Measurements from ENCODE around the gene KIF26A. TPM values are rescaled to one million over a fixed set of nuclear protein-coding genes. Genes with fewer than 3 reads are reported as not detected.

Gene KIF26A
- total RNA-seq, 2 donors from 2014 or later, result 5.7 to 5.8 TPM

DNA sequence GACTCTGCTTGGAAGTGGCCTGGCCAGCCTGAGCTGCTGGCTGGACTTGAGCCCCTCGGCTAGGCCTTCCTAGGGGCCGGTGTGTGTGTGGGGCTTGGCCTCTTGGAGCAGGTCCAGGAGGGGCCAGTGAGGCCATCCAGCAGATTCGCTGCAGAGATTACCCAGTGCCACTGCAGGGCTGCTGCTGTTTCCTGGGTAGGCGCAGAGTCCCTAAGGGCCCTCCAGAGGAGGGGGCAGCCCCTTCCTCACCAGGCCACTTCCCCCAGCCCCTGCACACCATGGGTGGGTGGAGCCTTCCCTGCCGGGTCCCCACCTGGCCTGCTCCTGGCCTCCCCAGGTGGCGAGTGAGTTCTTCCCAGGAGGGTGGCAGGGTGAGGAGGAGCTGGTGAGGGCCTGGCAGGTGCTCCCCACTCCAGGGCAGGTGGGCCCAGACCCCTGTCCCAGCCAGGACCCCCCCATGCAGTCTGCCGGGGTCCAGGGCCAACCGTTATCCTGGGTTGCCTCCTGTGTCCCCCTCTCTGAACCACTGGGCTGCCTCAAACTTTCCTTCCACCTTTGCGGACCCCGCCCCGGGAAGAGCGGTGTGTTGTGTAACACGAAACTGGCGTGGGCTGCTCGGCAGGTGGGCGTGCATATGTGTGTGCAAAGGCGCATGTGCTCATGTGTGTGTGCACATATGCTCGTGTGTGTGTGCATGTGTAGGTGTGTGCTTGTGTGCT, 27.7 kb upstream of the KIF26A start:
- ATAC-seq (no peak), DNase-seq (peak in 1 of 2 donors; percentile 24)
- intact Hi-C loops (cut with DNase I, micrococcal nuclease), result no loop called here

DNA sequence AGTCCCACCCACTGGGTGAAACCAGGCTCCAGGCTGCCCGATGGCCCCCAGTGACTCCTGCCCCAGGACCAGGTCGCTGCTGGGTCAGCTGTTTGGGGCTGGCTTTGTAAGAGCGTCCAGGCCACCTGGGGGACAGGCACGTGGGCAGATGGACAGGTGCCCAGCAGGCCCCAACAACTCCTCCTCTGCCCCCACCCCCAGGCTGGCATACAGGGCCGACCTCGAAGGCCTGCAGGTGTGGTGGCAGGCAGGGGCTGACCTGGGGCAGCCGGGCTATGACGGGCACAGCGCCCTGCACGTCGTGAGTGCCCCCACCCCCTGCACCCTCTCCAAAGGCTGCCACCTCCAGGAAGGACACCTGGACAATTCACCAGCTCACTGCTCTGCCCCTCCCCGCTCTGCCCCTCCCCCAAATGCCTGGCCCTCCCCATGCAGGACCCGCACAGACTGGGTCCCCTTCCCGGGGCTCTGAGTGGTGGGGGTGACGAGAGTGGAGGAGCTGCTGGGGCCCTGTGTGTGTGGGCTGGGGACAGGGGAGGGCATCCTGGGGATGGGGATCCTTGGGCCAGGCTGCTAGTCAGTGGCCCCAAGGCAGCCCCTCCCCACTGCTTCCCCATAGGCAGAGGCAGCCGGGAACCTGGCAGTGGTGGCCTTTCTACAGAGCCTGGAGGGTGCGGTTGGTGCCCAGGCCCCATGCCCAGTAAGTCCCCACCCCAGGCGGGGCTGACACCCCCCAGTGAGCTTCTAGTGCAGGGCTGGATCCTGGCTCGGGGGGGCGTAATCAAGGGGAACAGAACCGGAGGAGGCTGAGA, 26.9 kb upstream of the KIF26A start:
- ATAC-seq (peak; percentile 9), DNase-seq (peak; percentile 31 to 44)
- intact Hi-C loops (cut with DNase I, micrococcal nuclease), result no loop called here

DNA sequence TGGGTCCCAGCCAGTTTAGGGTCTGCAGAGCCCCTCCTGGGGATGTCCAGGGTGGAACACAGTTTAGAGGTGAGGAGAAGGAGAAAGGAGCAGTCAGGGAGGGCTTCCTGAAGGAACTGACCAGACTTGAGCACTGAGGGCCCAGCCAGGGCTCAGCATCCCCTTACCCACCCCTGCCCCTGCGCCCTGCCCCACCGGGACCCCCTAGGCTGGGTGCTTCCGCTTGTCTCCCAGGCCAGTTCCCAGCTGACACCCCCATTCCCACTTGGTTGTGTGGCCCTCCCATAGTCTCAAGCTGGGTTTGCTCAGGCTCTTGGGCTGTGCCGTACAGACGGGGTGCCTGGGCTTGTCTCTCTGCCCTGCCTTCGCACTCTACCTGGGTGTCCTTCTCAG, 26.3 kb upstream of the KIF26A start:
- DNase-seq (peak in 1 of 2 donors; percentile 21), ATAC-seq (no peak)
- intact Hi-C loops (cut with DNase I, micrococcal nuclease), result no loop called here

DNA sequence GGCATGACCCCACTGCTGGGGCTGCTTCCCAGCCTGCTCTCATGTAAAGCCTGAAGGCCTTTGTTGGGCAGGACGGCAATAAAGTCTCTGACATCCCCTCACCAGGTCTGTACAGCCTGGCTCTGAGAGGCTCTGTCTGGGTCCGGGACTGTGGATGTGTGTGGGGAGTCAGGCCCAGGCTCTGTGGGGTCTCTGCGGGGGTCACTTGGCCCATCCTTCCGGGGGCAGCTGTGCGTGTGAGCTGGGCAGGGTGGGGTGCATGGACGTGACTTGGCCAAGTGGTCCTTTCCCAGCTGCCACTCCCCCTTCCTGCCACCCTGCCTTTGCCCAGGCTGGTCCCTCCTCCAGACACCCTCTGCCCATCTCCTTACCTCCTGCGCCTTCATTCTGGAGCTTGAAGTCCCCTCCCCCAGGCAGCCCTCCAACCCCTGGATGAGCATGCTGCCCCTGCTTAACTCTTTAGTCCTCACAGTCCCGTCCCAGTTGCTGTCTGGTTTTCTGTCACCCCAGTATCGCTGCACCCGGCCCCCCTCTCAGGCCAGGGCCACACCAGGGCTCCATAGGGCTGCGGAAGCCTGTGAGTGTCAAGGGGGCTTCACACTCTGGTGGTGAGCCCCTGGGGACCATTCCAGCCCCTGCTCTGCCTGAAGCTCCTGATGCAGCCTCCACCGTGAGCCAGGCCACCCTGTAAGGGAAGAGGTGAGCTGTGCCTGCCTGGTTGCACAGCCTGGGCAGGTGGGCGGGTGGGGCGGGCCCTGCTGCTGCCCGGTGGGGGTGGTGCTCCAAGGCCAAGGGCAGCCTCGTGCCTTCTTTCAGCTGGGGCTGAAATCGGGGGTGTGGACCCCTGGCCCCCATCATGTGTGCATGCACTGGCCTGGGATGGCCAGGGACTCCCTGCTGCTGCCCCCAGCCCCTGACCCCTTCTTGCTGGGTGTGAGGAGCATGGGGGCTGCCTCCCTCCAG, 25.5 kb upstream of the KIF26A start:
- DNase-seq (peak; percentile 5 to 28), ATAC-seq (no peak)
- intact Hi-C loops (cut with DNase I, micrococcal nuclease), result no loop called here

DNA sequence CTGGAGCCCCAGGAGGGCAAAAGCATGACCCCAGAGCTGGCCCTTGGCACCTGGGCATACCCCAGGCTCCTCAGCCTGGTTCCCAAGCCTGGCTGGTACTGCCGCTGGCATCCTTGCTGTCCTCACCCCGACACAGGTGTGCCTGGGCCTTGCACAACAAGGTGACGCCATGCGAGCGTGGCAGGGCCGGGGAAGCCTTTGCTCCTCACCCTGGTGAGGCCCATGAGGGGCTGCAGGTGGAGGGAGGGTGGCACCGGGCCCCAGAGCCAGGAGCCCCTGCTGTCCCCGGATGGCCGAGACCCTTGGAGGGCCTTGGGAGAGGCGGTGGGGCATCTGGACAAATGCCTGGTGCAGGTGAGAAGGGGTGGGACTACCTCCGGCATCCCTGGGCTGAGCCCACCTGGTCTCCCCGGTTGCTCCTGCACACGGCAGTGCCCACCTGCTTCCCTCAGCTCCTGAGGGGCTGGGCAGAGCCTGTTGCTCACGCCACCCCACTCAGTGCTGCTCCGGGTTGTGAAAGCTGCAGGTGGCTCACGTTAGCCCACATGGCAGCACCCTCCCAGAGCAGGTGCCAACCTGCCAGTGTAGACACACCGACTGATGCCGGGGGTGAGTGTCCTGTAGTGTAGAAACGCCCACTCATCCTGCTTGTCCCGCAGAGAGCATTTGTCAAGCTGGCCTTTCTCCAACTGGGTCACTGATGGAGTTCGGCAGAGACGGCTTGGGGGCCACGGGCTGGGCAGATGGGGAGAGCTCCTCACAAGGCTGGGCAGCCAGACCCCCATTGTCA, 24.6 kb upstream of the KIF26A start:
- intact Hi-C loops (cut with DNase I, micrococcal nuclease), result no loop called here
- peak in 1 of 2 donors; percentile 23 for DNase-seq
- no peak for ATAC-seq

DNA sequence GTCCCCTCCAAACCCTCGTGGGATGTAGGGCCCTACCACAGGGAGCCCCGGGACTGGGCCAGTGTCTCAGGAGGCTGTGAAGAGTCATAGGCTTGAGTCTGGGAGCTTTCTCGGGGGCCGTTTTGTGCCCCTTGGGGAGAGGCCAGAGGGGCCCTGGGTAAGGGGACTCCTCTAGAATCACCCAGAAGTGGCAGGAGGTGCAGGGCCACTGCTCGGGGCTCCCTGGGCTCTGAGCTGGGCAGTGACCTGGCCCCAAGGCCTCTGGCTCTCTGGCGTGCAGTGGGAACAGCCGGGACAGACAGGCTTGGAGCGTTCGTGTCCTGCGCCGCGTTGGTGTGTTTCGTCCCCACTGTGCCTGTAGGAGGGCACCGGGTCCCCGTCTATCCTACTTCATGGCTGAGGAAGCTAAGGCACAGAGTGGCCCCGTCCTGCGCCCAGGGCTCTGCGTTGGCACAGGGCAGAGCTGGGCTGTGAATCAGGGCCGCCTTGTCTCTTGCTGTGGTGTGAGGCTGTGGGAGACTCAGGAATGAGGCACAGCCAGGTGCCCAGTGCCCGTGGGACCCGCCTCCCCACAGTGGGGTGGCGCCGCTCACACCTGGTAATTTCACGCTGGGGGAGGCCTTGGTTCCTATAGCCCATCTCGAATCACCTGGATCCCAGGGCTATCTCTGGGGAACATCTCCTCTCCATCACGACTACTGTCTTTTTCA, 23.8 kb upstream of the KIF26A start:
- intact Hi-C loops (cut with DNase I, micrococcal nuclease), result no loop called here
- ATAC-seq (no peak), DNase-seq (peak; percentile 6 to 23)

DNA sequence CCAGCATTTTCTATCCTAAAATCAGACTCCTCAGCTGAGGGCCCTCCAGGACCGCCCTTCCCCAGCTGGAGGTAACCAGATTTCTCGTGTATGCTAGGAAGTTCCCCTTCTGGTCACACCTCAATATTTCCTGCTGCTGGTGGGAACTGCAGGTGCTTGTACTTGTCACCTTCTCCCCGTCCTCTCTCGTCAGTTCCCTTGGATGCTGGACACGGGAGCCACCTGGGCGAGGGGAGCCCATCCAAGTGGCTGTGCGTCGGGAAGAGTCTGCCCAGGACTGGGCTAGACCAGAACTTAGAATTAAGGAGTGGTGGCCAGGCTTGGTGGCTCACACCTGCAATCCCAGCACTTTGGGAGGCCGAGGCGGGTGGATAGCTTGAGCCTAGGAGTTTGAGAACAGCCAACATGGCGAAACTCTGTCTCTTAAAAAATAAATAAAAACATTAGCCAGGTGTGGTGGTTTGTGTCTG, 23.2 kb upstream of the KIF26A start:
- ATAC-seq (no peak), DNase-seq (peak in 1 of 2 donors; percentile 23)
- intact Hi-C loops (cut with DNase I, micrococcal nuclease), result no loop called here

DNA sequence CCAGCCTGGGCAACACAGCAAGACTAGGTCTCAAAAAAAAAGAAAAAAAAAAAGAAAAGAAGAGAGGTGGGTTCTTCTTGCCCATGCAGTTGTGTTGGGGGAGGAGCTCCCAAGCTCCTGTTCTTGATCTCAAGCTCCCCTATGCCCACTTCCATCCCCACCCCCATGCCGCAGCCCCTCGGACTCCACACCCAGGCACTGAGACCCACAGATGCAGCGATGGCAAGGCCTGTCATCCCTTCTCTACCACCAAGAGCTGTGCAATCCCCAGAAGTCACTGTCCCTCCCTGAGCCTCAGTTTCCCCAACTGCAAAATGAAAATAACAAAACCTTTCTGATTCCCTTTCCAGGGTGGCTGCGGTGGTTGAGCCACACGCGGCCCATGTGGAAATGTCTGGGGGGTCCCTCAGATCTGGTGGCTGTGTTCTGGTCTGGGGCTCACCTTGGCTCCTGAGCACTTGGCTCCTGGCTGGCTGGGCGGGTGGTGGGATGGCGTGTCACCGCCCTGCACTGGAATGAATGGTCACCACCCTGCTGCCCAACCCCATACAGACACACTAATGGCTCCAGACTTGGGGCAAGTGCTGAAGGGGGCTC, 22.6 kb upstream of the KIF26A start:
- intact Hi-C loops (cut with DNase I, micrococcal nuclease), result no loop called here
- peak; percentile 18 for ATAC-seq
- DNase-seq, result peak in 1 of 2 donors; percentile 28

DNA sequence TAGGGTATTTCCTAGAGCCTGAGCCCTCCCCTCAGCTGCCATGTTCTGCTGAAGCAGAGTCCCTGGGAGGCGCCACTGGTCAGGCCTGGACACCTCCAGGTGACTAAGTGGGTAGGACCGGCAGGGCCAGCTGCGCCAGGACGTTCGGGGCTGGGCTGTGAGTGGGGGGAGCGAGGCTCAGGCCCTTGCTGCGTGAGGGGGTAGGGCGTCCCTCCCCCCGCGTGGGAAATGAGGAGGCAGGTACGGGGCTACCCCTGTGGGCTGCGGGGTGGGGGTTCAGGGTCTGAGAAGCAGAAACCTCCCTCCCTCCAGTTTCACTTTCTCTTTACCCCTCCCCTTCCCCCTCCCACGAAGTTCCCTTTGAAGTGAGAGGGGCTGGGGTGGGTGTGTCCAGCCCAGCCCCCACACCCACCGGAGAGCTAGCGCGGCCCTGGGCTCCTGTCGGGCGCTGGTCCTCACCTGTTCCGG, 22.1 kb upstream of the KIF26A start:
- DNase-seq, result peak; percentile 44 to 56
- intact Hi-C loops (cut with DNase I, micrococcal nuclease), result no loop called here
- peak; percentile 28 for ATAC-seq

DNA sequence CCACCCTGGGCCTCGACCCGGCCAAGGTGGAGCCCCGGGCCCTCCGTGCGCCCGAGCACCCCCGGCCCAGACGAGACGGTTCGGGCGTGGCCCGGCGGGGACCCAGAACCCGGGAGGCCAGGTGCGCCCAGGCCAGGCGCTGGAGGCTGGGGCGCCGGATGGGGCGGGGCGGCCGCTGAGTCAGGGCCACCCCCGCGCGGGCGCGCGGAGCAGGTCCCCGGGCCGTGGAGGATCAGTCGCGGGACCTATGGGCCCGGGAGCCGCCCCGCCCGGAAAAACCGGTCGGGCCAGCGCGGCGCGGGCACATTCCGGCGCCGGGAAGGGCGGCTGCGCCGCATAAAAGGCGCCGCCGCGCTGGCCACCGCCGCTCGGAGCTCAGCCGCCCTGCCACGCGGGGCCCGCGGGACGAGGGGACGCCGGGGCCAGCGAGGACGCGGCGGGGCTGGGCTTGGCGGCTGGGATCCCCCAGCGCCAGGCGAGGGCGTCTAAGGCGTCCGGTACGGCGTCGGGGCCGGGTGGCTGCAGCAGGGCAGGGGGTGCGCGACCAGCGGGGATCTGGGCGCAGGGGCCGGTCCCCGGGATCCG, 21.5 kb upstream of the KIF26A start:
- DNase-seq (peak; percentile 69 to 76), ATAC-seq (peak; percentile 81)
- intact Hi-C loops (cut with DNase I, micrococcal nuclease), result no loop called here

DNA sequence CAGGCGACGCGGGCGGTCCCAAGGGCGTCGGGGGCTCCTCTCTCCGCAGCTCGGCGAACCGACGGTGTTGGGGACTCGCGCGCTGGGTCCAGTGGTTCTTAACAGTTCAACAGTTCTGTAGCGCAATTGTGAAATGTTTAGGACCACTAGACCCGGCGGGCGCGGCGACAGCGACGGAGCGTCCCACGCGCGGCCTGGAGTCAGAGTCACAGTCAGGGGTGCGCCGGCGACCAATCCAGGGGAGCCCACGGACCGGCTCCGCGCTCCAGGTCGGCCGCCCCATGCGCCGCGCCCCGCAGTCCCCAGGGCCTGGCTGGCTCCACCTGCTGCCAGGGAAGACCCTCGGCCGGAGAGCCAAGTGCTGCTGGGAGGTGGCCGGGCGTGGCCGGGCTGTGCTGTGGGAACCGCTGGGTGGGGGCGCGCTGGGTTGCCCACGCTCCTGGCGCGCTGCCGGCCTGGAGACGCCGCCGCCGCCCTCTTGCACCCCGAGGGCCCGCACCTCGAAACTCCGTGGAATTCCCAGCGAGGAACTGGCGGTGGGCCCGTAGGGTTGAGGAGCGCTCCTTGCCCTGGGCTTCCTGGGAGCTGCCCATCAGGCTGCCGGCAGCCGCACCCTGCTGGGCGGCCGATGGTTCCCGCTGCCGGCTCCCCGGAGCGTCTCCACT, 20.9 kb upstream of the KIF26A start:
- intact Hi-C loops (cut with DNase I, micrococcal nuclease), result no loop called here
- peak; percentile 54 for ATAC-seq
- peak; percentile 27 to 35 for DNase-seq

DNA sequence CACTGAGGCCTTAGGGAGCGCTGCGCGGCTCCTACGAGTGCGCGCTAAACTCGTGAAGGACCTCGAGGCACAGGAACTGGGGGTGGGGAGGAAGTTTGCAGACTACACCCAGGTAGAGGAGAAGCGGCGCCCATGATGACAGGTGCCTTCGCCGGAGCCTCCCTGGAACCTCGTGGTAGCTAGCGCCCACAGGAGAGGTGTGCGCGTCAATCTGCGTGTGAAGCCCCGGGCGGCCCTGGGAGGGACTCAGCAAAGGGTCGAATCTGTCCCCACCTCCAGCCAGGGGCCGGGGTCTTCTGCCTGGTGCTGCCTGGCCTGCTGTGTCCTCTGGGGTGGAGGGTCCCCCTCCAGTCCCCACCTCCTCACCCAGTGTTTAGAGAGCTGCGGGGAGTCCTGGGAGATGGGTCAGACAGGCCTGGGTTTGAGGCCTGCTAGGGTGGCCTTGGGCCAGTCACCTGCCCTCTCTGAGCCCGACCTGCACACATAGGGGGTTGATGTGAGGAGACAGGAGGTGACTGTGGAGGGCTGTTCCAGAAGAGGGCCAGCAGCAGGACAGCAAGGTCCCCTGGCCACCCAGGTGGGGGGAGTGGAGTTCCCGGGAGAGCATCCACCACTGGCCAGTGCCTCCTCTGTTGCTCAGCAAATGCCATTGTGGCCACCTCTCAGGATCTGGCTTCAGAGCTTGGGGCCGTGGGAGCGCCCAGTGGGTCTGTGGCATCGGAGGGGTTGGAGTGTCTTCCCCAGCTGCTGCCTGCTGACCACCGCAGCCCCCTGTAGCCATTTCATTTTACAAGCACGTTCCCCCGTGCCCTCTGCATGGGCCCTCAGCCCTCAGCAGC, 20.2 kb upstream of the KIF26A start:
- intact Hi-C loops (cut with DNase I, micrococcal nuclease), result no loop called here
- no peak for ATAC-seq
- DNase-seq, result peak; percentile 36 to 45

DNA sequence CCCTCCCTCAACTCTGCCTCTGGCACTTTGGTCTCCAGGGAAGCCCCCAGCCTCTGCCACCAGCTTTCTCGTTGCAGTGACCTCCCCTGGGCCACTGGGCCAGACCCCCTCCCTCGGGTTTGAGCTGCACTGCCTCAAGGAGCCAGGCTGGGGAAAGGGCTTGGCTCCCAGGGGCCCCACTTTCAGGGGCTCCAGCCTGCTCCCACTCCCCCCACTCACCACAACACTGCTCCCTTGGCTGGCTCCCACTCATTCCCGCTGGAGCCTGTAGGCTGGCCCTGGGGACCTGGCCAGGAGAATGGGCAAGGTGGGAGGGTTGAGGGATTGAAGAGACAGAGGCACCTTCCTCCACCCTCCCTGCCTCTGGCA, 19.3 kb upstream of the KIF26A start:
- intact Hi-C loops (cut with DNase I, micrococcal nuclease), result no loop called here
- ATAC-seq (no peak), DNase-seq (peak; percentile 1 to 23)

DNA sequence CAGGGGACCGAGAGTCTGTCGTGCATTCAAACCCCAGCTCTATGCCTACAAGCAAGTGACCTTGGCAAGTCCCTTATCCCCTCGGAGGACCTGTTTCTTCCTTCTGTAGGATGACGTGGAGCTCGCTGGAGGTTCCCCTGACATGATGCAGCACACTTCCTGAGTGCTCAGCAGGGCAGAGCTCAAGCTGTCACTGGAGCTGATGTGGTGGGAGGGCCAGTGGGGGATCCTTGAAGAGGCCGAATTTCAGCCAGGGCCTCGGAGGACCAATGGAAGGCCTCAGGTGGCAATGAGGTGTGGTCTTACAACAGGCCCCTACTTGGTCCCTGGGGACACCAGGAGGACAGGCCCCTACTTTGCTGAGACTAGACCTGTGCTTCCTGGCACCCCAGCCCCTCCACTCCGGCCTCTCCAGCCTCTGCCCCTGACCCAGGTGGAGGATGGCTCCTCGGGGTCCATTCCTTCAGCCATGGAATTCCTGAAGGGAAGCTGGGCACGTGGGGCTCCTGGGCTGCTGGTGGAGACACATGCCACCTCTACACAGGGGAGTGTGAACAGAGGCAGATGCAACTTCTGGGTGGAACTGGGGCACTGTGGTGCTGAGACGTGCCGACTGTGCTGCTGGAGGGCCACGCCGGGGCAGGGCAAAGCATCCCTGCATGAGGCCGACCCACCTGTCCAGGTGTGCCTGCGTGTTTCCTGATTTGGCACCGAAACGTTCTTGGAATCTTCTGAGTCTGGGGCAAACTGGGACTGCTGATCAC, 18.7 kb upstream of the KIF26A start:
- DNase-seq (peak in 1 of 2 donors; percentile 24), ATAC-seq (no peak)
- intact Hi-C loops (cut with DNase I, micrococcal nuclease), result no loop called here

DNA sequence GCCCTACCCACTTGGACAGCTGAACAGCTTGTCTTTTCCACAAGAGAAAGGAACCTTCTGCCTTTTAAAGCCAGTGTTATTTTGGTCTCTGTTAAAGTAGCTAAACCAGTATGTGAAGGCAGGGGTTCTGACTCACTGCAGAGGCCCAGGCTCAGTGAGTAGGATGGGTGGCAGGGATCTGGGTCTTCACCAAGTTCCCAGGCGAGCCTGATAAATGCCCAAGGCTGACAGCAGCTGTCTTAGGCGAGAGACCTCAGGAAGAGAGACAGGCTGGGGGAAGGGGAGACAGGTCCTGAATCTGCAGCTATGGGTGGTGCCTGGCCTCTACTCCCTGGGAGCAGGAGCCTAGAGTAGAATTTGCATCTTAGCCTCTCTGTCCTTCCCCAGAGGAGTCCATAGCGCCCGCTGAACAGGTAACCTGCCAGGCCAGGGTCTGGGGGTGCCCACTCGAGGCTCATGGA, 18.1 kb upstream of the KIF26A start:
- intact Hi-C loops (cut with DNase I, micrococcal nuclease), result no loop called here
- DNase-seq (no peak), ATAC-seq (no peak)

Measured in left colon (tissue), 2 donors.